HepG2 (cell line): Measurements from ENCODE around the gene ANG. TPM values are rescaled to one million over a fixed set of nuclear protein-coding genes. Genes with fewer than 3 reads are reported as not detected.

Experiments
- HDAC2 ChIP-seq: sonication (generic); formaldehyde crosslinking; IDR thresholded peaks from 2 replicates; pipeline ENCODE4 v1.4.0; 2020; ENCODE audit warnings: missing genetic modification reagents
- HES4 ChIP-seq: sonication (generic); formaldehyde crosslinking; IDR thresholded peaks from 2 replicates; pipeline ENCODE4 v1.9.0; 2021; ENCODE audit warnings: mild to moderate bottlenecking, missing genetic modification reagents, borderline replicate concordance
- RARA ChIP-seq: IDR thresholded peaks from 2 replicates; pipeline ENCODE4 v1.6.1; 2016; ENCODE audit warnings: missing genetic modification reagents, missing compliant biosample characterization
- RNF2 ChIP-seq: fragments of 450-650 bp; conservative IDR thresholded peaks from 2 replicates; pipeline ENCODE4 v1.6.1; 2016; ENCODE audit warnings: low read depth
- ZNF124 ChIP-seq: sonication (generic); formaldehyde crosslinking; IDR thresholded peaks from 2 replicates; pipeline ENCODE4 v1.4.0; 2020; ENCODE audit warnings: missing genetic modification reagents
- ZNF263 ChIP-seq: sonication (generic); formaldehyde crosslinking; IDR thresholded peaks from 2 replicates; pipeline ENCODE4 v1.4.0; 2020; ENCODE audit warnings: missing genetic modification reagents
- ZNF44 ChIP-seq: sonication (generic); formaldehyde crosslinking; IDR thresholded peaks from 2 replicates; pipeline ENCODE4 v1.5.1; 2020; ENCODE audit warnings: mild to moderate bottlenecking, missing genetic modification reagents
- polyA plus RNA-seq, 8 experiments: library from polyadenylated mRNA; depleted of rRNA in 3 of 8; stranded (reverse) in 7 of 8; unstranded in 1 of 8; fragments of >200 nt; fragmentation: Illumina TruSeq in 4 of 8; extraction: Trizol in 4 of 8; gene quantifications; 2 replicates each; pipeline versions ENCODE4 v1.2.1 to v1.2.3, GENCODE V29; 2011 to 2016; ENCODE audit warnings: low read depth in 4 of 8, missing spikeins in 1 of 8, mixed read lengths in 1 of 8; ENCODE audit not compliant: insufficient read depth in 1 of 8
- total RNA-seq, 5 experiments: library from RNA; depleted of rRNA; stranded (reverse); fragments of >200 nt; fragmentation: Illumina TruSeq; extraction: Trizol; gene quantifications; 2 replicates each; pipeline ENCODE4 v1.2.3, GENCODE V29; 2016; ENCODE audit warnings: low read depth in 1 of 5
- TF ChIP-seq, protein P1 (sequence below): sonication (generic); formaldehyde crosslinking; IDR thresholded peaks from 2 replicates; pipeline ENCODE4 v1.5.0; 2020; ENCODE audit warnings: mild to moderate bottlenecking, missing genetic modification reagents
- TF ChIP-seq, protein P2 (sequence below): sonication (generic); formaldehyde crosslinking; IDR thresholded peaks from 2 replicates; pipeline ENCODE4 v1.4.0; 2020; ENCODE audit warnings: mild to moderate bottlenecking, missing genetic modification reagents
- TF ChIP-seq, protein P3 (sequence below): sonication (generic); formaldehyde crosslinking; IDR thresholded peaks from 2 replicates; pipeline ENCODE4 v1.4.0; 2020; ENCODE audit warnings: missing genetic modification reagents
- TF ChIP-seq, protein P4 (sequence below): sonication (generic); formaldehyde crosslinking; IDR thresholded peaks from 2 replicates; pipeline ENCODE4 v1.4.0; 2020; ENCODE audit warnings: missing genetic modification reagents
- TF ChIP-seq, protein P5 (sequence below): sonication (generic); formaldehyde crosslinking; IDR thresholded peaks from 2 replicates; pipeline ENCODE4 v1.5.0; 2020; ENCODE audit warnings: mild to moderate bottlenecking, missing genetic modification reagents
- TF ChIP-seq, protein P6 (sequence below): sonication (generic); formaldehyde crosslinking; IDR thresholded peaks from 2 replicates; pipeline ENCODE4 v1.8.1; 2023; ENCODE audit warnings: mild to moderate bottlenecking, inconsistent platforms, moderate library complexity, missing genetic modification reagents, borderline replicate concordance

The ANG gene
- total and polyA plus RNA-seq, 2 of the 13 experiments (the other 11 are each of a cell fraction or from before 2014, with no cell fraction given) = 83.6 to 401 TPM

DNA sequence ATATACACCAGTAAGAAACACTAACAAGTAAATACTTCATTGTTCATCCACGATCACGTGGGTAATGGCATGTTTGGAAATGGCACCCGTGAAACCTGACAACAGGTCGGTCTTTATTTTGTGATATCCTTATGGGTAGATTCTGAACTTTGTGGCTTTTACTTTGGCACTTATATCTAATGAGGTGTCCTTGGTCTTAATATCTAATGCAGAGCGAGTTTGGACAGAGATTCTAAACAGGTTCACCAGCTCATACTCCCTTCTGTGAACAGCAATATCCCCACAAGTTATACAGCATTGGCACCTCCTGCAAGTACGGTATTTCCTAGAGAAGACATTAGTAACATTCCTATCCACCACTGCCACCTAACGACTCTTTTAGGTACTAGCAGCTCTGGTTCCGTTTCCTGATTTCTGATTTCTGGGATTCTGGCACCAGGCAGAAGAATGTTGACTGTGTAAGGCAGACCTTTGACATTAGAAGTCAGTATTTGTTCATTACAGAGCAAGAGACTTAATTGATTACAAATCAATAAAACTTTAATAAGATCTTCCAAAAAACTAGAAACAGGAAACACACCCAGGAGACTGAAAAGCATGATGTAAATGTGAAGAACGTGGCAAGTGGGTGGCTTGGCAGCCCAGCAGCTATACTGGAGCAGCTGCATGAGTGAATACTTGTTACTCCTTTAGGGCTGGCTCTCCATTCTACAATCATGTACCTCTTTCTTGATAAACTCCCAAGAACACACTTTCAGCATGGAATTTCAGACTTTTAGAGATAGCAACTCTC, 2.5 kb downstream of the ANG start (continued):
- TF ChIP-seq, protein P1, sequence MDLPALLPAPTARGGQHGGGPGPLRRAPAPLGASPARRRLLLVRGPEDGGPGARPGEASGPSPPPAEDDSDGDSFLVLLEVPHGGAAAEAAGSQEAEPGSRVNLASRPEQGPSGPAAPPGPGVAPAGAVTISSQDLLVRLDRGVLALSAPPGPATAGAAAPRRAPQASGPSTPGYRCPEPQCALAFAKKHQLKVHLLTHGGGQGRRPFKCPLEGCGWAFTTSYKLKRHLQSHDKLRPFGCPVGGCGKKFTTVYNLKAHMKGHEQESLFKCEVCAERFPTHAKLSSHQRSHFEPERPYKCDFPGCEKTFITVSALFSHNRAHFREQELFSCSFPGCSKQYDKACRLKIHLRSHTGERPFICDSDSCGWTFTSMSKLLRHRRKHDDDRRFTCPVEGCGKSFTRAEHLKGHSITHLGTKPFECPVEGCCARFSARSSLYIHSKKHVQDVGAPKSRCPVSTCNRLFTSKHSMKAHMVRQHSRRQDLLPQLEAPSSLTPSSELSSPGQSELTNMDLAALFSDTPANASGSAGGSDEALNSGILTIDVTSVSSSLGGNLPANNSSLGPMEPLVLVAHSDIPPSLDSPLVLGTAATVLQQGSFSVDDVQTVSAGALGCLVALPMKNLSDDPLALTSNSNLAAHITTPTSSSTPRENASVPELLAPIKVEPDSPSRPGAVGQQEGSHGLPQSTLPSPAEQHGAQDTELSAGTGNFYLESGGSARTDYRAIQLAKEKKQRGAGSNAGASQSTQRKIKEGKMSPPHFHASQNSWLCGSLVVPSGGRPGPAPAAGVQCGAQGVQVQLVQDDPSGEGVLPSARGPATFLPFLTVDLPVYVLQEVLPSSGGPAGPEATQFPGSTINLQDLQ (CRISPR knock-in tag) = no peak
- TF ChIP-seq ZNF263 (no peak), HES4 (no peak), ZNF44 (CRISPR knock-in tag) (no peak), RARA (CRISPR knock-in tag) (no peak), RNF2 (no peak), HDAC2 (no peak), ZNF124 (0 out of 2 replicates have a peak, but pooled peaks have one; percentile 28)
- TF ChIP-seq, protein P2, sequence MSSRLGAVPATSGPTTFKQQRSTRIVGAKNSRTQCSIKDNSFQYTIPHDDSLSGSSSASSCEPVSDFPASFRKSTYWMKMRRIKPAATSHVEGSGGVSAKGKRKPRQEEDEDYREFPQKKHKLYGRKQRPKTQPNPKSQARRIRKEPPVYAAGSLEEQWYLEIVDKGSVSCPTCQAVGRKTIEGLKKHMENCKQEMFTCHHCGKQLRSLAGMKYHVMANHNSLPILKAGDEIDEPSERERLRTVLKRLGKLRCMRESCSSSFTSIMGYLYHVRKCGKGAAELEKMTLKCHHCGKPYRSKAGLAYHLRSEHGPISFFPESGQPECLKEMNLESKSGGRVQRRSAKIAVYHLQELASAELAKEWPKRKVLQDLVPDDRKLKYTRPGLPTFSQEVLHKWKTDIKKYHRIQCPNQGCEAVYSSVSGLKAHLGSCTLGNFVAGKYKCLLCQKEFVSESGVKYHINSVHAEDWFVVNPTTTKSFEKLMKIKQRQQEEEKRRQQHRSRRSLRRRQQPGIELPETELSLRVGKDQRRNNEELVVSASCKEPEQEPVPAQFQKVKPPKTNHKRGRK (CRISPR knock-in tag) = no peak
- TF ChIP-seq, protein P3, sequence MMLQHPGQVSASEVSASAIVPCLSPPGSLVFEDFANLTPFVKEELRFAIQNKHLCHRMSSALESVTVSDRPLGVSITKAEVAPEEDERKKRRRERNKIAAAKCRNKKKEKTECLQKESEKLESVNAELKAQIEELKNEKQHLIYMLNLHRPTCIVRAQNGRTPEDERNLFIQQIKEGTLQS (CRISPR knock-in tag) = no peak
- TF ChIP-seq, protein P4, sequence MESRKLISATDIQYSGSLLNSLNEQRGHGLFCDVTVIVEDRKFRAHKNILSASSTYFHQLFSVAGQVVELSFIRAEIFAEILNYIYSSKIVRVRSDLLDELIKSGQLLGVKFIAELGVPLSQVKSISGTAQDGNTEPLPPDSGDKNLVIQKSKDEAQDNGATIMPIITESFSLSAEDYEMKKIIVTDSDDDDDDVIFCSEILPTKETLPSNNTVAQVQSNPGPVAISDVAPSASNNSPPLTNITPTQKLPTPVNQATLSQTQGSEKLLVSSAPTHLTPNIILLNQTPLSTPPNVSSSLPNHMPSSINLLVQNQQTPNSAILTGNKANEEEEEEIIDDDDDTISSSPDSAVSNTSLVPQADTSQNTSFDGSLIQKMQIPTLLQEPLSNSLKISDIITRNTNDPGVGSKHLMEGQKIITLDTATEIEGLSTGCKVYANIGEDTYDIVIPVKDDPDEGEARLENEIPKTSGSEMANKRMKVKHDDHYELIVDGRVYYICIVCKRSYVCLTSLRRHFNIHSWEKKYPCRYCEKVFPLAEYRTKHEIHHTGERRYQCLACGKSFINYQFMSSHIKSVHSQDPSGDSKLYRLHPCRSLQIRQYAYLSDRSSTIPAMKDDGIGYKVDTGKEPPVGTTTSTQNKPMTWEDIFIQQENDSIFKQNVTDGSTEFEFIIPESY (CRISPR knock-in tag) = no peak
- TF ChIP-seq, protein P5, sequence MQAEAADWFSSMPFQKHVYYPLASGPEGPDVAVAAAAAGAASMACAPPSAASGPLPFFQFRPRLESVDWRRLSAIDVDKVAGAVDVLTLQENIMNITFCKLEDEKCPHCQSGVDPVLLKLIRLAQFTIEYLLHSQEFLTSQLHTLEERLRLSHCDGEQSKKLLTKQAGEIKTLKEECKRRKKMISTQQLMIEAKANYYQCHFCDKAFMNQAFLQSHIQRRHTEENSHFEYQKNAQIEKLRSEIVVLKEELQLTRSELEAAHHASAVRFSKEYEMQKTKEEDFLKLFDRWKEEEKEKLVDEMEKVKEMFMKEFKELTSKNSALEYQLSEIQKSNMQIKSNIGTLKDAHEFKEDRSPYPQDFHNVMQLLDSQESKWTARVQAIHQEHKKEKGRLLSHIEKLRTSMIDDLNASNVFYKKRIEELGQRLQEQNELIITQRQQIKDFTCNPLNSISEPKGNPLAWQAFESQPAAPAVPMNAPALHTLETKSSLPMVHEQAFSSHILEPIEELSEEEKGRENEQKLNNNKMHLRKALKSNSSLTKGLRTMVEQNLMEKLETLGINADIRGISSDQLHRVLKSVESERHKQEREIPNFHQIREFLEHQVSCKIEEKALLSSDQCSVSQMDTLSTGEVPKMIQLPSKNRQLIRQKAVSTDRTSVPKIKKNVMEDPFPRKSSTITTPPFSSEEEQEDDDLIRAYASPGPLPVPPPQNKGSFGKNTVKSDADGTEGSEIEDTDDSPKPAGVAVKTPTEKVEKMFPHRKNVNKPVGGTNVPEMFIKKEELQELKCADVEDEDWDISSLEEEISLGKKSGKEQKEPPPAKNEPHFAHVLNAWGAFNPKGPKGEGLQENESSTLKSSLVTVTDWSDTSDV (CRISPR knock-in tag) = no peak
- TF ChIP-seq, protein P6, sequence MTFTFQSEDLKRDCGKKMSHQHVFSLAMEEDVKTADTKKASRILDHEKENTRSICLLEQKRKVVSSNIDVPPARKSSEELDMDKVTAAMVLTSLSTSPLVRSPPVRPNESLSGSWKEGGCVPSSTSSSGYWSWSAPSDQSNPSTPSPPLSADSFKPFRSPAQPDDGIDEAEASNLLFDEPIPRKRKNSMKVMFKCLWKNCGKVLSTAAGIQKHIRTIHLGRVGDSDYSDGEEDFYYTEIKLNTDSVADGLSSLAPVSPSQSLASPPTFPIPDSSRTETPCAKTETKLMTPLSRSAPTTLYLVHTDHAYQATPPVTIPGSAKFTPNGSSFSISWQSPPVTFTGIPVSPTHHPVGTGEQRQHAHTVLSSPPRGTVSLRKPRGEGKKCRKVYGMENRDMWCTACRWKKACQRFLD = no peak
